MM.1S (cell line): ENCODE measurements around the gene SLC39A3.

Source experiments
- DNase-seq: peaks from one replicate; pipeline ENCODE4 v3.0.0-alpha.2; 2015
- H2AFZ ChIP-seq: fragments of 300-600 bp; sonication (generic); 2 replicates; pipeline ENCODE4 v1.6.0; 2016; ENCODE audit warnings: antibody characterized with exemption, low read length
- H3F3A ChIP-seq: fragments of 300-600 bp; sonication (generic); 2 replicates; pipeline ENCODE4 v1.6.1; 2016; ENCODE audit warnings: mild to moderate bottlenecking, antibody characterized with exemption, low read length, moderate library complexity, mixed read lengths; ENCODE audit not compliant: insufficient read depth
- H3K27ac ChIP-seq: fragments of 300-600 bp; sonication (generic); 2 replicates; pipeline ENCODE4 v1.5.1; 2016; ENCODE audit warnings: mild to moderate bottlenecking, low read length
- H3K27me3 ChIP-seq: fragments of 300-600 bp; sonication (generic); replicated peaks from 2 replicates; pipeline ENCODE4 v1.6.0; 2016; ENCODE audit warnings: low read length; ENCODE audit not compliant: insufficient read depth
- H3K36me3 ChIP-seq: fragments of 300-600 bp; sonication (generic); replicated peaks from 2 replicates; pipeline ENCODE4 v1.6.1; 2016; ENCODE audit warnings: mild to moderate bottlenecking, low read length, mixed read lengths; ENCODE audit not compliant: insufficient read depth
- H3K4me1 ChIP-seq: fragments of 300-600 bp; sonication (generic); 2 replicates; pipeline ENCODE4 v1.6.1; 2016; ENCODE audit warnings: low read length, mixed read lengths
- H3K4me2 ChIP-seq: fragments of 300-600 bp; sonication (generic); 2 replicates; pipeline ENCODE4 v1.6.0; 2016; ENCODE audit warnings: low read depth, low read length
- H3K4me3 ChIP-seq: fragments of 300-600 bp; sonication (generic); 2 replicates; pipeline ENCODE4 v1.5.1; 2016; ENCODE audit warnings: low read length, mixed read lengths
- H3K79me2 ChIP-seq: fragments of 300-600 bp; sonication (generic); 2 replicates; pipeline ENCODE4 v1.6.1; 2016; ENCODE audit warnings: mixed run types, low read length, mixed read lengths
- H3K9ac ChIP-seq: fragments of 300-600 bp; sonication (generic); 2 replicates; pipeline ENCODE4 v1.6.1; 2016; ENCODE audit warnings: low read length, mixed read lengths
- H3K9me2 ChIP-seq: fragments of 300-600 bp; sonication (generic); replicated peaks from 2 replicates; pipeline ENCODE4 v1.6.1; 2016; ENCODE audit warnings: mild to moderate bottlenecking, low read length, mixed read lengths; ENCODE audit not compliant: insufficient read depth
- H3K9me3 ChIP-seq: fragments of 300-600 bp; sonication (generic); replicated peaks from 2 replicates; pipeline ENCODE4 v1.6.1; 2016; ENCODE audit warnings: mild to moderate bottlenecking, low read length, mixed read lengths; ENCODE audit not compliant: insufficient read depth
- H4K20me1 ChIP-seq: fragments of 300-600 bp; sonication (generic); 2 replicates; pipeline ENCODE4 v1.6.1; 2016; ENCODE audit warnings: mild to moderate bottlenecking, low read length, moderate library complexity, mixed read lengths; ENCODE audit not compliant: insufficient read depth
- CTCF ChIP-seq: fragments of 300-600 bp; sonication (generic); IDR thresholded peaks from 2 replicates; pipeline ENCODE4 v1.5.1; 2016; ENCODE audit warnings: antibody characterized with exemption, low read length, mixed read lengths
- EZH2 ChIP-seq: fragments of 300-600 bp; sonication (generic); optimal IDR thresholded peaks from 2 replicates; pipeline ENCODE3; 2017; ENCODE audit warnings: low read depth, mild to moderate bottlenecking, antibody characterized with exemption, low read length, mixed read lengths
- EZH2phosphoT487 ChIP-seq: fragments of 300-600 bp; sonication (generic); IDR thresholded peaks from 2 replicates; pipeline ENCODE4 v1.6.1; 2018; ENCODE audit warnings: antibody characterized with exemption, low read length

SLC39A3 gene

DNA sequence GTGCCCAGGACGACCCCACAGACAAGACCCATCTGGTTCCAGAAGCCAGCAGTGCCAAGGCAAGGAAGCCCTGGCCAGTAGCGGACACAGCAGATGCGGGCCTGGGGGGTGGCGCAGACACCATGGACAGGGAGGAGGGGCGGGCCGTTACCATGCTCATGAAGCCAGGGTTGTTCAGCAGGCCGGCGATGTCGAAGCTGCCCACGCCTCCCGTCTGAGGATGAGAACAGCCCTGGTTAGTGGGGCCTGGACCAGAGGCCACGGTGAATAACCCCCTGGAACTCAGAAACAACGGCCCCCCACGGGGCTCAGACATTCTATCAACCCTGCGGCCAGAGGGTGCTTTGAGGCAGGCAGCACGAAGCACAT lies 21.5 kb upstream of the SLC39A3 start:
- no peak for DNase-seq
- no peaks in the 10 kb centered on the region for H3F3A ChIP-seq
- H3K27me3 ChIP-seq, result no peaks in the 10 kb centered on the region
- TF ChIP-seq CTCF (no peak), EZH2phosphoT487 (no peak), EZH2 (no peak)
- H3K79me2 ChIP-seq, result 0 out of 2 replicates have a peak, but pooled peaks cover 3% of the 10 kb centered on the region
- H3K4me1 ChIP-seq, result no peaks in the 10 kb centered on the region
- H3K9ac ChIP-seq, result no peak overlapping the region
- H3K9me2 ChIP-seq, result no peaks in the 10 kb centered on the region
- no peak overlapping the region for H3K4me2 ChIP-seq
- no peaks in the 10 kb centered on the region for H3K9me3 ChIP-seq
- no peaks in the 10 kb centered on the region for H4K20me1 ChIP-seq
- H3K36me3 ChIP-seq, result no peaks in the 10 kb centered on the region; the same call in 1 of the 2 replicates
- H3K27ac ChIP-seq, result no peak overlapping the region
- no peak overlapping the region for H3K4me3 ChIP-seq
- no peak overlapping the region for H2AFZ ChIP-seq

DNA sequence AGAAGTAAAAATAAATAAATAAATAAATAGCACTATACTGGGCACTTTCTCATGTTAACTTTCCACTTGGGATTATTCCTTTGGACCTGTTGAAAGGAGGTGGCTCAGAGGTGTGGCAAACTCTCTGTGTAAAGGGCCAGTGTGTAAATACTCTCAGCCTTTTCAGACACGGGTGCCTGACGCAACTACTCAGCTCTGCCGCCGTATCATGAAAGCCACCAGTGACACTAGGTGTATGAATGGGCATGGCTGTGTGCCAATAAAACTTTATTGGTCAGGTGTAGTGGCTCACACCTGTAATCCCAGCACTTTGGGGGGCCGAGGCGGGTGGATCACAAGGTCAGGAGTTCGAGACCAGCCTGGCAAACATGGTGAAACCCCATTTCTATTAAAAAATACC lies 20.1 kb upstream of the SLC39A3 start:
- Histone ChIP-seq H2AFZ (no peak overlapping the region), H3K4me1 (no peaks in the 10 kb centered on the region), H3K27ac (no peak overlapping the region), H3K9me3 (no peaks in the 10 kb centered on the region), H3K79me2 (0 out of 2 replicates have a peak, but pooled peaks cover 3% of the 10 kb centered on the region), H4K20me1 (no peaks in the 10 kb centered on the region), H3K36me3 (no peaks in the 10 kb centered on the region; the same call in 1 of the 2 replicates), H3K4me2 (no peak overlapping the region), H3F3A (no peaks in the 10 kb centered on the region), H3K9ac (no peak overlapping the region), H3K4me3 (no peak overlapping the region), H3K27me3 (no peaks in the 10 kb centered on the region), H3K9me2 (no peaks in the 10 kb centered on the region)
- no peak for DNase-seq
- TF ChIP-seq EZH2phosphoT487 (no peak), CTCF (no peak), EZH2 (no peak)

DNA sequence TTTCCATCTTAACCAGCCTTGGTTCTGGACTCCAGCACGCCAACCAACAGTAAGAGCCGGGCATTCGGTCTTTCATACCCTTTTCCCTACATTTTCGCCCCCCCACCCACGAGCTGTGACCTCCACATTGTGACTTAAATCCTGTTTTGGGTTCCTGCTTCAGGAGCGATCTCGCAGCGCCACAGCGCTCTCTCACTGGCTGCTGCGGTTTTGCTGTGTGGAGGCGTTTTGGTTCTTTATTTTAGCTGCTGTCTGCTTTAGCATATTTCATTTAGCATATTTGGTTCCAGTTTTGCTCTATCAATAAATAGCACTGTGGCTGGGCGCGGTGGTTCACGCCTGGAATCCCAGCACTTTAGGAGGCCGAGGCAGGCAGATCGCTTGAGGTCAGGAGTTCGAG lies 19.5 kb upstream of the SLC39A3 start:
- H3K4me3 ChIP-seq, result no peak overlapping the region
- H3K4me1 ChIP-seq, result no peaks in the 10 kb centered on the region
- no peak overlapping the region for H3K4me2 ChIP-seq
- DNase-seq, result no peak
- no peaks in the 10 kb centered on the region for H3K9me3 ChIP-seq
- H3K9me2 ChIP-seq, result no peaks in the 10 kb centered on the region
- no peaks in the 10 kb centered on the region for H3F3A ChIP-seq
- no peaks in the 10 kb centered on the region for H4K20me1 ChIP-seq
- no peak for TF ChIP-seq EZH2
- no peak for TF ChIP-seq EZH2phosphoT487
- no peak for TF ChIP-seq CTCF
- H3K27ac ChIP-seq, result no peak overlapping the region
- 0 out of 2 replicates have a peak, but pooled peaks cover 3% of the 10 kb centered on the region for H3K79me2 ChIP-seq
- no peaks in the 10 kb centered on the region; the same call in 1 of the 2 replicates for H3K36me3 ChIP-seq
- H3K27me3 ChIP-seq, result no peaks in the 10 kb centered on the region
- no peak overlapping the region for H3K9ac ChIP-seq
- H2AFZ ChIP-seq, result no peak overlapping the region
